GM19238 (cell line): ENCODE data around the gene SOBP.

Source experiments
- DNase-seq: peaks from one replicate; pipeline ENCODE4 v3.0.0; 2011; ENCODE audit warnings: low spot score; ENCODE audit not compliant: insufficient read length

SOBP gene

DNA sequence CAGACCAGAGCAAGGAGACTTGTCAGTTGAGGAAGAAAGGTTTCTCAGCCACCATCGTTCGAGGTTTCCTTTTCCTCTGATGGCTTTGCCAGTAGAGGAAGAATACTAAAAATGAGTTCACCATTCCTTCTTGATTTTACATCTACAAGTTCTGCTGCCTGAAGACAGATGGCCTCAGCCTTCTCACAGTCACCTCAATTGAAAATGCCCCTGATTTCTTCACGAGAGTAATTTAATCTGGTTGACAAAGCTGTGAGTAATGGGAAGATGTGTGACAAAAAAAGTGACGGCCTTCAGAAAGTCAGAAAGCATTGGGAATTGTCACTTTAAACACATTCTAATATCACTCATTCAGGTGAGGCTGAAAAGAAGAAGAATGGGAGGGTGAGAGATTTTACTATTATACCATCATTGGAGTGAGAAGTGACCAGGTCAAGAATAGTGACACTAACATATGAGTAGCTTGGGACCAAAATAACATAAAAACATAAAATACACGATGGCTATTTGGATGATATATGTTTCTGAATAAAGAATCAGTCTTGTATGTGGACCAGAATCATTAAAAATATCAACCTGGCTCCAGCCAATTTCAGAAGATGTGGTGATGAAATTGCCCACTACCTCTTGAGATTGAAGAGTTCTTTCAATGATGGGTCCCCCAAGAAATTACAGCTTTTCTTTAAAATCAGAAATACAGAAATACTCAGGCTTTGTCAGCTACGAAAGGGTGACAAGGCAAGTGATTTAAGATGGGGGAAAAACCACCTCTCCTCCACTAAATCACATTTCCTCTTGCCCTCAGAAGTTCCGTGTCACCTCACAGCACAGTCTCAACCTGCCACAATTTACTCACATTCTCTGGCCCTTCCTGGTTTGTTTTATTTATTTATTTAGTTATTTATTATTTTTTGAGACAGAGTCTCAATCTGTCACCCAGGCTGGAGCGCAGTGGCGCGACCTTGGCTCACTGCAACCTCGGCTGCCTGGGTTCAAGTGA is 147.7 kb downstream of the SOBP start:
- DNase-seq, result no peak

DNA sequence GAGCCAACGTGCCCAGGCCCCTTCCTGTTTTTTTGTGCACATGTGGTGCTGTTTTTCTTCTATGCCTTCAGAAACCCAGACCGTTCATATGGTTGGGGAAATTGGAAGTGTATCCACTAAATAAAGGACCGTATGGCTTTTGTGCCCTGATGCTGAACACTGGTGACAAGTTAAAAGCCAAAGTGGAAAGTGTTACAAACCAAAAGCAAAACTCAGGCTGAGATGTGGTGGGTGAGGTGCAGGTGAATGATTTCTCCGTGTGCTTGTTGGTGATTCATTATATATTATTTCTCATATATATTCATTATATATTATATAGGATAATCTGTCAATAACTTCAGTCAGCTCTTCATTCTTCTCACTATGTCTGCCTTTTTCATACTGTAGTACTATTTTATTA is 148.6 kb downstream of the SOBP start:
- DNase-seq, result no peak

DNA sequence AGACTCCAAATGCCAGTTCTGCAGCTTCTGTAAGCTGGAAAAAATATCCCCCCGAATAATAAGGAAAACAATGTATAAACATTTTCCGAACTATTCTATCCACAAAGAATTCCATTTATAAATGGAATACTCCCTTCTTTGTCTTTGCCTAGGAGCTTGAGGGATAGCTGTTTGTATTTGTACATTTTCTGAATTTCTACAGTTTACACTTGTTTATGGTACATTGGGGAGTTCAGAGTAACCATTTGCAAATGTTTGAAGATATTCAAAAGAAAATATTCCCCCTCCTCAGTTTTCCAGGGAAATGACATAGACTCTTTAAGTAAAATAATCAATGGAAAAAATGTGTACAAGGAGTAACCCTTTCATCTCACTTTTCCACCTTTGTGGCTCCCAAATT is 149.6 kb downstream of the SOBP start:
- DNase-seq, result no peak

DNA sequence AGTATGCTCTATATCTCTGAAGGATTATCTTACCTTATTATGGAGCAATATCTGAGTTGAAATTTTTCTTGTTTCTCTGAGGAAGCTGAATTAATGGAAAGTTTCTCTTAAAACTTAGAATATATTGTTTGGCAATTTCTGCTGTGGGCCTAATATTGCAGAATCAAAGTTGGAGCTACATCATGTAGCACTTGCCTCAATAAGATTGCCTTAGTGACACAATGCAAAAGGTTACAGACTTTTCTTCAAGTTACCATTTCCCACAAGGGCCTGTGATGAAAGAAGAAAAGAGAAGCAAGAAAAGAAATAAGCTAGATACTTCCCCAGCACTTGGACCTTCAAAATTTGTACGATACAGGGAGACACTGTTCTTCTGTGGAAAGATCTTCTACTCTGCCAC is 151.2 kb downstream of the SOBP start:
- no peak for DNase-seq

DNA sequence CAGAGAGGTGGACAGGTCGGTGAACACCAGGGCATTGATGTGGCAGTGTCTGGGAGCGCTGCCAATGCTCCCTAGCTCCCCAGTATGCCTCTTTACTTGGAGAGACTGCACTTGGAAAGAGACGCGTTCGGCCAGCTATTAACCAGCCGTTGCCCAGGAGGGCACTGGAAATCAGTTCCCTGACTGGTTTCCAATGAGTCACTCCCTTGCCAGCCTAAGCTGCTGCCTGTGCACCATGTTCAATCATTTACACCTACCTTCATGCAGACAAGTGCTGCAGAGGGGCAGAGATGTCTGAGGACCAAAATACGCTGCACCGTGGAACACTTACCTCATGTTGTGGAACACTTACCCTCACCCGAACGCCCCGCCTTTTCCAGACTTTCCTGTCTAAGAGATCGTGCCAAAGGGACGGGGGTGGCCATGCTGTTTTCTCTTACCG is 151.6 kb downstream of the SOBP start:
- no peak for DNase-seq

DNA sequence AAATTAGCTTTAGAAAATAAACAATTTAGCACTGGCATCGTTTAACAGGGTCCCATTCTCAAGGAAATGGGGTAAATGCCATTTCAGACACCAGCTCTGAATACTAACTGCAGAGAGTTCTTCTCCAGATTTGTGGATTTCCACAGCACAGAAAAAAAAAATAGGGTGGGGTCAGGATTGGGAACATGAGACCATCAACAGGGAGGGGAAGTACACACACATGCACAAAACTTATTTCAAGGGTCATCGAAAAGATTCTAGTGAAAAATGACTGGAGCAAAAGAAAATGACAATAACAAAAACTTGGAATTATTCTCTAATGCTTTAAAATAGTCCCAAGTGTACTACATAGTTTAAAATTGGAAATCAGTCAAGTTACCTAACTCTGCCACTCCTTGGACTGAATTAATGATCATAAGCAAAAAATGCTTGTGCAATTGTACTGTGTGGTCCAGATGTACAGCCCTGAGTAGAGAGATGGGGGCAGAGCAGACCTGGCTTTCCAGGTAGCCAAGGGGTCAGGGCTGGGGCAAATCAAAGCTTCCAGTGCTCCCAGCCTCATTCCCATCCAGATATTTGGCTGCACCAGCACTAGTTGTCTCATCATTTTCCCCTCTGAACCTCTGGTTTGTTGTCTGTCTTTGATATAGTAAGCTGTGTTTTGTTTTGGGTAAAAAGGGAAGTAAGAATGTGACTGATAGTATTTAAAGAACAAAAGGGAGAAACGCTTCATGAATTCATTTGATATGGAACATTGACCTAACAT is 152.4 kb downstream of the SOBP start:
- DNase-seq, result no peak

DNA sequence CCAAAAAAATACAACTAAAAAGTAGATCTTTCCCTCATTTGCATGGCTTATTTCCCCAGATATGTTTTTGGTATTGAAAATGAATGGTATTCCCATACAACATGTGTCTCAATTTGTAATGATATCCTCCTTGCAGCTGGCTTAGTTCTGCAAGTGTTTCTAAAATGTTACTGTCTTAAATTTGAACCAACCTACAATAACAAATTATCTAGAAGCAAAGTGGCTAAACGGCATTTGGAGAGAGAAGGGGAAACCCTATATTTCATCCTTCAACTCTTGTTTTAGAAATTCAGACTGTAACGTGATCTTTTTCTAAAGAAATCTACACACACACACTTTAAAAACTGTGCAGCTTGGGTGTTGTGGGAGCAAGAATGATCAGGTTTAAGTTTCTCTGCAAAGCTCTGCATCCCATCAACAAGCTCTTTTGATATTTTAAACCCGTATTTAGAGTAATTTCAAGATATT is 153.0 kb downstream of the SOBP start:
- no peak for DNase-seq

DNA sequence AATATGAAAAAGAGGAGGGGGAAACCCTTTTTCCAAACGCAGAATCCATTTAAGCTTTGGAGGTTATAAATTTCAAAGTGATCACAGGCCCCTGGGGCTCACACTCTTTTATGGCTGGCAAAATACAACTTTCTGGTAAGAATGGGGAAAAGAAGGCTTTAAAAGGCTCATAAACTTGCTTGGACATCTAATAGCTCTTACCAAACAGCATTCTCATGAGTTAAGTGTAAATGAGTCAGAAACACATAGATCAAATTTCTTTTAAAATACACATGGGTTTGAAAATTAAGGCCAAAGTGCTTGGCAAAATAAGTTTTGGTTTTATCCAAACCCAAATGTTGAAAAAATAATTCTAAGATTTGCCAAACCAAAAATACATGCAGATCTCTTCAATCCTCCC is 154.6 kb downstream of the SOBP start:
- DNase-seq, result no peak

DNA sequence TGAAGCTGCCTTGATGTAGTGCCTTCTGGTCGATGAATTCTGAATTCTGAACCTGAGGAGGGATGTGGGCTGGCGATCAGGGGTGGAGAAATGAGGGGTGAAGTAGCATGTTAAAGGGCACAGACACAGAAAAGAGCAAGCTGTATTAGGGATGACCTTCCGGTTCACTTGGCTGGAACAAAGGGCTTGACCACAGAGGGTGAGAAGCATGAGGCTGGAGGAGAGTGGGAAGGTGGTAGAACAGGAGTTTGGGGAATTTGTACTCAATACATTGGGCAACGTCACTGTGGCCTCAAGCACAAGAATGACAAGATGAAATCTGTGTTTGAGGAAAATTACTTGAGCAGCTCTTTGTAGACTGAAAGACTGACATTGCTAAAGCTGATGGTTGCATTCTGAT is 155.8 kb downstream of the SOBP start:
- no peak for DNase-seq

DNA sequence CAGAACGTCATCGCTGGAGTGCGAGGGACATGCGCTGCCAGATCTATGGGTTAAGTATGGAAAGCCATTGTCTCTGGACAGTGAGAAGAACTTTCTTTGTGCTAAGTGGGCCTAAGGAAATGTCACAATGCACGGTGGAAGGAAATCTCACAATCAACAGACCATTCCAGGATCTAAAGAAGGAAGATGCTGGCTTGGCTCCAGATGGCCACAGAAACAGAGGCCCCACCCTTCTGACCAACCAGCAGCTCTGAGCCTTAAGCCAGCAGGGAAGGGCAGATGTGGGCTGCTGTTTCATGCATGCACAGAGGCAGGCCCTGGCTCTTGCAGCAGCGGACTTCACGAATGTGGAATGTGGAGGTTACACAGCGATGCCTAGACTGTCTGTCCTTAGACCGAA is 156.3 kb downstream of the SOBP start:
- no peak for DNase-seq

DNA sequence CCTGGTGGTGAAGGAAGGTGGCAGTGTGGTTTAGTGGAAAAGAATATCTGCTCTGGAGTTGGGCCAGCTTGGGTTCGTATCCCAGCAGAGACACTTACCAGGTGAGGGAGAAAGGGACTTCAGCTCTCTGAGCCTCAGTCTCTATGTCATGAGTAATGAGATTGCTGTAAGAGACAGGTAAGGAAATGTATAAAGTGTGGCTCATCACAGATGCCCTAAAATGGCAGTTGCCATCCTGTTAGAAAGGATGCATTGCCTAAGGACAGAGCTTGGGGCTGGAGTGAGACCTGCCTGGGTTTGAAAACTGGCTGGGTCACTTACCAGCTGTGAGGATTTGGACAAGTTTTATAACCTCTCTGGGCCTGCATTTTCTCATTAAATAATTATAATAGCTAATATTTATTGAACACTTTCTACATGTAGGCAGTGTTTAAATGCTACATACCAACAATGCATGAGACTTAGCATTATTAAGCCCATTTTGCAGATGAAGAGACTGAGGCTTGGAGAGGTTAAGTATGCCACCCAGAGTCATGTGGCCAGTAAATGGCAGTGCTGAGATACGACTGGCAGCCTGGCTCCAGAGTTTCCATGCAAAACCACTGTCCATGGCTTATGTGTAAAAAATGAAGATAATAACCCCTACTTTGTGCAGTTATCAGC is 157.0 kb downstream of the SOBP start:
- no peak for DNase-seq

DNA sequence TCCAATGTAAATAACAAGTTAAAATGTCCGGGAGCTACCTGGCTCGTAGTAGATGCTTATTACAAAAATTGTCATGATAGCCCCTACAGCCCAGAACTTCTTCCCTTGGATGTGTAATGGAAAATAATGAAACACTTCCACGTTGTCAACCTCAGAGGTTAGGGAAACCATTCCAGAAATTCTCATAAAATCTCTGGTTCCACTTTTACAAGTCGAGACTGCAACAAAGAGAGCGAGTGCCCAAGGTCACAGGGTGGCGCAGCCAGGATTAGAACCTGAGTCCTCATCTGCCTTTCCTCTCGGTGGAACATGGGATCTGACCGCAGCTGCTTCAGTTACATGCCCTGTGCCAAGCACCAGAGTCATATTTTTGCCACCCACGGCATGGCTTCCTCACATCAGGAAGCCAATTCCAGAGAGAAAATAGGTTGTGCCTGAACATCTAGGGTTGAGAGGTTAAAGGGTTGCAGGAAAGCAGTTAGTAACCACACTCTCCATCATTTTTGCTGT is 157.6 kb downstream of the SOBP start:
- no peak for DNase-seq

DNA sequence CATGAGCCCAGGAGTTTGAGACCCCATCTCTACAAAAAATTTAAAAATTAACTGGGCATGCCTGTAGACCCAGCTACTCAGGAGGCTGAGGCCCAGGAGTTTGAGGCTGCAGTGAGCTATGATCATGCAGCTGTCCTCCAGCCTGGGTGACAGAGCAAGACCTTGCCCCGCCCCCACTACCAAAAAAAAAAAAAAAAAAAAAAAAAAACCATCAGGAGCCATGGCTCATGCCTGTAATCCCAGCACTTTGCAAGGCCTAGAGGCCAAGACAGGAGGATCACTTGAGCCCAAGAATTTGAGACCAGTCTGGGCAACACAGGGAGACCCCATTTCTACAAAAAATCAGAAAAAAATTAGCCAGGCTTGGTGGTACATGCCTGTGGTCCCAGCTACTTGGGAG is 159.1 kb downstream of the SOBP start:
- DNase-seq, result no peak

DNA sequence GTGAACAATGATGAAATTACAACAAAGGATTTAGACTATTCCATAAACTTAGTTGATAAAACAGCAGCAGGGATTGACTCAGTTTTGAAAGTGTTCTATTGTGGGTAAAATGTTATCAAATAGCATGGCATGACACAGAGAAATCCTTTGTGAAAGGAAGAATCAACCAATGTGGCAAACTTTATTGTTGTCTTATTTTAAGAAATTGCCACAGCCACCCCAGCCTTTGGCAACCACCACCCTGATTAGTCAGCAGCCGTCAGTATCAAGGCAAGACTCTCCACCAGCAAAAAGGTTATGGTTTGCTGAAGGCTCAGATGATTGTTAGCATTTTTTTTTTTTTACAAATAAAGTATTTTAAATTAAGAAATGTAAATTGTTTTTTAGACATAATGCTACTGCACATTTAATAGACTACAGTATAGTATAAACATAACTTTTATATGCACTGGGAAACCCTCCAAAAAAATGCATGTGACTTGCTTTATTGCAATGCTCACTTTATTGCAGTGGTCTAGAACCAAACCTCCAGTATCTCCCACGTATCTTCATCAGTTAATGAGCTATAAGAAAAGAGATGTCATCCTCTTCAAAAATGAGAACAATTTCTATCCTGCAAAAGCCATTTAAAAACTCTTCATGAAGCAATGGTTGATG is 162.7 kb downstream of the SOBP start:
- no peak for DNase-seq

DNA sequence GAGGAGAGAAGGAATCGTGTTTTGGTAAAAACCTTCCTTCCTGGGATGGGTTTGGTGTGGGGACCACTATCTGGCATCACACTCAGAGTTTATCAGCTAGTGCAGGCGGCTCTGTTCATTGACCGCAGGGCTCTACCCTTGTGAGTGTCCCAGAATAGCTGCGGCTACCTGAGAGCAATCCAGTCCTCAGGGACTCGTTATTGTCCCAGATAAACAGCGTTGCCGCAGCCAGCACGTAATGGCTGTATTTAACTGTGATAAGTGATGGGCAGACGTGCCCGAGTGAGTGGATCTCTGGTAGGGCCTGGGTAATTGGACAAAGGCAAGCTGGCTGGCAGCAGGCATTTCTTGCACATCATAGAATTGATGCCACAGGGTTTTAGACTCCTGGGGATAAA is 163.3 kb downstream of the SOBP start:
- DNase-seq, result no peak

DNA sequence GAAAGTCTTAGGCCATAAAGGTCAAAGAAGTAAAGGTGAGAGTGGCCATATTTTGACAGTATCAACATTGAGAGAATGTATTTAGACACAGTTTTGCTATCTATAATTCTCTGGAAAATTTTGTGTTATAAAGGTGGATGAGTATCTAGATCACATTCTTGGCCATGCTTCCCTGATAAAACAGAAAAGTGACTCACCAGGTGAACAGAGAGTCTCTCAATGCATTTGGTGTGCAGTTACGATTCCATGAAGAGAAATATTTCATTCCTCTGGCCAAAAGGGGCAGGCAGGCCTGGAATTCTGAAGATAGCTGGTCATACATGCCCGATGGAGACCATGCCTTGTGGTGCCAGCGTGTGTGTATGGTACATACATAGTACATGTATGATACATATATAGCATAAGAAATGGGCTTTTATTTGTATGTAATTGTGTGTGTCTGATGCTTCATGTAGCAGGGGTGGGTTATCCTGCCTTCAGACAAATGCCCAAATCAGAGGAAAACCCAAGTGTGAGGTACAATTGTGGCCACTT is 164.0 kb downstream of the SOBP start:
- no peak for DNase-seq

DNA sequence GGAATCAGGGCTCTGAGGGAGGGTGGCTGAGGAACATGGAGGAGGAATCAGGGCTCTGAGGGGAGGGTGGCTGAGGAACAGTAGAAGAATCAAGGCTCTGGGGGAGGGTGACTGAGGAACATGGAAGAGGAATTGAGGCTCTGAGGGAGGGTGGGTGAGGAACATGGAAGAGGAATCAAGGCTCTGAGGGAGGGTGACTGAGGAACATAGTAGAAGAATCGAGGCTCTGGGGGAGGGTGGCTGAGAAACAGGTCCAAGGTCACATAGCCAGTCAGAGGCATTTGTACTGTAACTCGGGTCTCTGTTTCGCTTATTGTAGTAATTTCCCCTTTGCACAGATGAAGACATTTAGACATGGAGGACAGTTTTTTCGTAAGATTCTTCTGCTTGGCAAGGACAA is 164.8 kb downstream of the SOBP start:
- DNase-seq, result no peak

DNA sequence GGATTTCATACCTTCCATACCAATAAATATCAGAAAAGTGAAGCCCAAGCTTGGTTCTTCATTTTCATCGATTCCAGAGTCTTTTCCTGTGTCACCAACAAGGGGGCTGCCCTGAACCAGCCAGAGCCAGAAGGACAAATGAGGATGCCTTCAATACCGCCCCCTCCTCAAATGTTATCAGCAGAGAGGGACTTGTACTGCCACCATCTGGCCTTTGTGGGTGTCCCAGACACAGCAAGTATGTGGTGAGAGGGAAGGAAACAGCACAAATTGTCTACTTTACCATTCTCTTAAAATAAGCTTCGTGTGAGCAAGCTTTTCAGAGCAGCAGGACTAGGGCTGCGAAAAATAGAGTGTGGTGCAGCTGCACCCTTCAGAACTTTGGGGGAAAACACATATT is 165.3 kb downstream of the SOBP start:
- no peak for DNase-seq

DNA sequence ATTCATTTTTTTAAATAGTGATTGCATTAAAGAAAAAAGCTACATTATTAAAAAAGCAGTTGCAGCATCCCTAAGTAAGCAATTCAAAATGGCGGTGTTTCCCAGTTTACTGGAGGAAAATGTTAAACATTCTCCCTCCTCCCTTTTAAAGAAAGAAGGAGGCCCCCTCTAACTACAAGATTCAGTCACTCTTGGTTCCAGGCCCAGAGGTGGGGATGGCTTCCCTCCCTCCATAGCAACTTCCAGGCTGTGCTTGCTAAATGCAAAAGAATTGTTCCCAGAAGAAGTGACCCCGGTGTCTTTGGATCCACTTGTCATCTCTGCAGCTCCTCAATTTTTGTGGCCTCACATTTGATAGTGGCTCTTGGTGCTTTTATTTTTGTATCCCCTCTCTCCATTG is 165.9 kb downstream of the SOBP start:
- no peak for DNase-seq

DNA sequence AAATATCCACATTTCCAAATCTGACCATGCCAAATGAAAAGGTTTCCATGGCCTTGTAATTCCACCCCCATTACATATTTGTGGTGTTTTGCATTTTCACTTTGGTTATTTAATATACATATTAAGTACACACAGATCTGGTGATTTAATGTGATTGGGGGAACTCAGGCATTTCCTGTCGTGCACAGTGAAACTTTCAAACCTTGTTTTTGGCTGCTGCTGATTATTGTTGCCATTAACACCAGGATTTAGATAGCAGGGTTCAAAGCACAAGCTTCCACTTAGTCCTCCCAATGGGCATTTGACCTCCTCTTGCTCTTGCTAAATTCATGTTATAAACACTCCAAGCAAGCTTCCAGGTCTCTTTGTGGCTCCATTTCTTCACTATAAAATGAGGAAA is 166.5 kb downstream of the SOBP start:
- no peak for DNase-seq

DNA sequence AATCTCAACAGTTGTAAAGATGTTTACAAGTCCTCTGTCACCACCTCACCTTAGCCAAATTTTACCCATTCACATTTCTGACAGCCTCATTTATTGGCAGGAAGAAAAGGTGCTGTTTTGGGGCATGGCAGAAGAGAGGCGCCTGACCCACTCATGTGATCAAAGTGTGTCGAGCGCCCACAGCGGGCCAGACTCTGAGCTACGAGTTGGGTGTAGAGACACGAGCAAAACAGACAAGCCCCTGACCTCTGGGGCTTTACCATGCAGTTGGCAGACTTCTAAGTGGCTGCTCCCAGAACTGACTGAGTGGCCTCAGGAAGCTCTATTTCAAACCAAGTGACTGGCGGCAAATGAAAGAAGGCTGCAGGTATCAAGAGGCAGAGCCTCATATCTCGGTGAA is 167.0 kb downstream of the SOBP start:
- no peak for DNase-seq
